Midbrain (tissue), 1 donor: Measurements from ENCODE around the gene LIN37.
"Not testable (repeated sequence)": the region's sequence is repeated elsewhere in the genome, so short reads cannot be mapped to it uniquely, and the experiment has no call there.

Experiments
- DNase-seq: peaks from one replicate; lab custom pipeline; 2025; lab: John Stamatoyannopoulos, UW

LIN37 gene

DNA sequence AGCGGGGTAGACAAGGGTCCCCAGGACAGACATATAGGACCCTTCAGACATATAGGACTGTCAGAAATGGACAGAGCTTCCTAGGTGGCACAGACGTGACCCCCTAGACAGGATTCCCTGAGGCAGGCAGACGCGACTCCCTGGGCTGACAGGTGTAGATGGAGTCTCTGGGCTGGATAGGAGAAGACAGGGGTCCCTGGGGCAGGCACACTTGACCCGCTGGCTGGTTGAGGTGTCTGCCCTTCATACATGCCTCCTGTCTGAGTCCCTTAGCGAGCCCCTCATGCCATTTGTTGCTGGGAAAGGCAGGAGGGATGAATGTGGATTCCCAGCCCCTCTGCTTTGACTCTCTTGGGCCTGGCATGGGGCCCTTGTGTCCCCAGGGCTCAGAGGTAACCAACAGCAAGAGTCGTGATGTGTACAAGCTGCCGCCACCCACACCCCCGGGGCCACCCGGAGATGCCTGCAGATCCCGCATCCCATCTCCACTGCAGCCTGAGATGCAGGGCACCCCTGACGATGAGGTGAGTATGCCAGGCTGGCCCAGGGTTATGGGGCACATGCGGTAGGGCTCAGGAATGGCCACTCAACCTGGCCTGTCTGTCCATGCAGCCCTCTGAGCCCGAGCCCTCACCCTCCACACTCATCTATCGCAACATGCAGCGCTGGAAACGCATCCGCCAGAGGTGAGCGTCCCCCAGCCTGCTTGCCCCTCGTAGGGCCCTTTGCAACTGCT lies 5.4 kb downstream of the LIN37 start:
- DNase-seq, result no peak

DNA sequence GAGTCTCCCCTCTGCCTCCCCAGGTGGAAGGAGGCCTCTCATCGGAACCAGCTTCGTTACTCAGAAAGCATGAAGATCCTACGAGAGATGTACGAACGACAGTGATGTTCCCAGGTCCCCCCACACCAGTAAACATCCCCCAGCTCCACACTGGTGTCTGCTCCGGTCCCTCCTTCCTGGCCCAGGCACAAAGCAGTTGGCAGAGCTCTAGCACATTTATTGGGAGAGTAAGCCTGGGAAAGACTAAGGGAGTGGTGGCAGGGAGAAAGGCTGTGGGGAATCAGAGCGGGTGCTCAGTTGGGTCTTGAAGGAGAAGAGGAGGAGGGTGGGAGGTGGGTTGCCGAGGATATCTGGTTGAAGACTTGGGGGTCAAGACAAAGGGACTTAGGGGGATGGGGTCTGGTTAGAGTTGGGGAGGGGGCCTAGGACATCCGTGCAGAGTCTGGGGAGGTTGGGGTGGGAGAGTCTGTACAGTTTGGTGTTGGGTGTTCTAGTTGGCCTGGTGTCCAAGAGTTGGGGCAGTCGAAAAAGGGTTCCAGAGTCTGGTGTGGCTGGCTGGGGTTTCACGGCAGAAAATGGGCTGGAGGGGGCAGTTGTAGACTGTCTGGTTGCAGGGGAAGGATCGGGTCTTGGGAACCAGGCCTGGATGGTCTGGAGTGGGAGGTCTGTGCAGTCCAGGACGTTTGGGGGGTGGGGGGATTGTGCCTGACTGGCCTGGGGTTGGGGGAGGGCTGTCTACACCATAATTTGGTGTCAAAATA lies 6.2 kb downstream of the LIN37 start:
- DNase-seq, result no peak

DNA sequence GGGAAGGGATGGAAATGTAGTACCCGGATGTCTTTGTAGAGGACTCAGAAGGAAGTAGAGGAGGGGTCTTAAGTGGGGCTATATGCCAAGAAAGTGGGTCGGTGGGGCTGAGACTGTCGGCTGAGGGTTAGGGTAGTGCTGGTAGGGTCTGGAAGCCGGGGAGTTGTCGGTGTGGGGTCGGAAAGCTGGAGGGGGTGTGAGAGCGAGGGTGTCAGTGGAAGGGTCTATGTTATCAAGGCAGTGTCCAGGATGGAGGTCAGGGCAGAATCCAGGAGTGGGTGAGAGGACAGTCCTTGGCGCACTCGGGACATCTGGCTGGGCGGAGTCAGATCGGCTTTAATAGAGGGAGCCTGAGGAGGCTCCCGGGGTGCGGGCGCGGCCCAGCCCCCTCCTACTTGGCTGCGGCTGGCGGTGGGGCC lies 6.8 kb downstream of the LIN37 start:
- DNase-seq, result no peak

DNA sequence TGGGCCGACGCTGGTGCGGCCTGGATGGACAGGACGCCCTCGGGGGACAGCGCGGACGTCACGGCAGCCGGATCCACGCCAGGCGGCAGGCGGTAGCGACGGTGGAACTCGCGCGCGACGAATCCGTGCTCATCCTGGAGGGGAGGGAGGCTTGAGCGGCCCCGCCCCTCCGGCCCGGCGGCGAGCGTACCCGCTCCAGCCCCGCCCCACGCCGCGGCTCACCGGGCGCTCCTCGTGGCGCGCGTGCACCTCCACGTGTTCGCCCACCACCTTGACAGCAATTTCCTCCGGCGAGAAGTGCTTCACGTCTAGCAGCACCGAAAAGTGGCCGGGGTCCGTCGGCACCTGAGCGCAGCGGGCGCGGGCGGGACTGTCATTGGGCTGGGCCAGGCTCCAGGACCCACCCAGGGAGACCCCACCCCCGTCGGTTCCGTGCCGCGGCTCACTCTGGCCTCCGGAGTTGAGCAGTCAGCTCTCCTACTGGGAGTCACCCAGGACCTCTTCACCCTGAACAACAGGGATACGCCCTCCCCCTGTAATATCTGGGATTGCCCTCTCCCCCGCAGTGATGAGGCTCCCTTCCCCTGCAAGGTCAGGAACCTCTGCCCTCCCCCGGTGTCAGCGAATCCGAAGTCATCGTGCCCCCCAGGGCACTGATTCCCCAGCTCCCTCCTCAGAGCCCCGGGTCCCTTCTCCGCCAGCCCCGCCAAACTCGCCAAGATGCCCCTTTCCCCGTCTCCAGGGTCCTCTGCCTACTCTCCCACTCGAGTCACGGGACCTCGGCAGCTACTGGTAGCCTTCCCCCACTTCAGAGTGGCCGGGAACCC lies 7.4 kb downstream of the LIN37 start:
- DNase-seq, result no peak

DNA sequence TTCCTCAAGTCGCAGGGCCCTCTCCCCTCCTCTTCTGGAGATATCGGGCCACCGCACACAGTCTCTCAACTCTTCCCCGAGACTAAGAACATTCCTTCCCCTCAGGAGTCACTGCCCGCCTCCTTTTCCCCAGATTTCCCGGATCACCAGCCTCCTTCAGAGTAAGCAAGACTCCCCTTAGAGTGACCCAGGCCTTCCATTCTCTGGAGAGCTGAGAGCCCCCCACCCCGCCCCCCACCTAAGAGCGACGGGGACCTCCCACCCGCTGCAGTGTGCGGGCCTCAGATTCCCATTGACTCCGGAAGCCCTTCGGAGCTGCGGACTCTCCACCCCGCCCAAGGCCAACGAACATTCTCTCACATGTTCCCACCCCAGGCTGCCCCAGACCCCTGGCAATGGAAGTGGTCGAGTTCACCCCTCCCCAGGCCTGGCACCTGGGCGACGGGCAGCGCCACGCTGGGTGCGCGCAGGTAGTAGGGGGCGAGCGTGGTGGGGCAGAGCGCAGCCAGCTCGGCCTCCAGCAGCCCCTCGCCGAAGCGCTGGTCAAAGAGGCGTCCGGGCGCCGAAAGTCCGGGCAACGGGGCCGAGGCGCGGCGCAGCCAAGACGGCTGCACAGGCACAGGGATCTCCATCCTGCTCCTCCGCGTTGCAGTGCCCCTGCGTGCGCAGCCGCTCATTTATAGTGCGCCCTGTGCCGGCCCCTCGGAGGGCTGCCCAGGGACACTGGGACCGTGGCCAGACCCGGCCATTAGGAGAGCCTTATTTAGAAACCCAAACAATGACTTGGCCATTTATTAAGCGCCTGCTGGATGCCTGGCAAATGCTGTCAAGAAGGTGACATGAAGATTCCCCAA lies 8.2 kb downstream of the LIN37 start, which contains the start of gene HSPB6:
TSS of gene HSPB6 (minus strand) at position 653 of the 854 bp plus-strand sequence. CDS start at position 632, 21 bp downstream.
- peak; percentile 42 for DNase-seq

DNA sequence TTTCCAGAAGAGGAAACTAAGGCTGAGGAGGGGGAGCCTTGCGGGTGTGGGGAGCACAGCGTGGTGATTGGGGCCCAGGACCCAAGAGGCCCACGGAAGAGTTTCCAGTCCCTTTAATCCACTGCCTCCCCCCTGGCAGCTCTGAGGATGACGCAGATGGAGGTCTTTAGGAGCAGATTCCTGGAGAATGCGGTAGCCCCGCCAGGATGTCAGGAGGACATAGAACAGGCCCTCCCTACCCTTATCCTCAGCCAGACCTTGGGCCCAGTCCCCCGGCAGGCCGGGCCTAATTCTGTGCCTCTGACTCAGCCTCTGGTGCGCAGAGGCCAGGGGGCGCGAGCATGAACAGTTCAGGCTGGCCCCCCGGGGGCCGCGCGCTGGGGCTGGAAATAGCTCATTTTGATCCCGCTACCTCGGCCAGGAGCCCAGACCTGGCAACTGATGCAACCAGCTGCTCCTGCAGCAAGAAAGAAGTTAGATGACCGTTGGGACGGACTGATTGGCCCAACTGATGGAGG lies 8.9 kb downstream of the LIN37 start:
- DNase-seq, result peak; percentile 42

DNA sequence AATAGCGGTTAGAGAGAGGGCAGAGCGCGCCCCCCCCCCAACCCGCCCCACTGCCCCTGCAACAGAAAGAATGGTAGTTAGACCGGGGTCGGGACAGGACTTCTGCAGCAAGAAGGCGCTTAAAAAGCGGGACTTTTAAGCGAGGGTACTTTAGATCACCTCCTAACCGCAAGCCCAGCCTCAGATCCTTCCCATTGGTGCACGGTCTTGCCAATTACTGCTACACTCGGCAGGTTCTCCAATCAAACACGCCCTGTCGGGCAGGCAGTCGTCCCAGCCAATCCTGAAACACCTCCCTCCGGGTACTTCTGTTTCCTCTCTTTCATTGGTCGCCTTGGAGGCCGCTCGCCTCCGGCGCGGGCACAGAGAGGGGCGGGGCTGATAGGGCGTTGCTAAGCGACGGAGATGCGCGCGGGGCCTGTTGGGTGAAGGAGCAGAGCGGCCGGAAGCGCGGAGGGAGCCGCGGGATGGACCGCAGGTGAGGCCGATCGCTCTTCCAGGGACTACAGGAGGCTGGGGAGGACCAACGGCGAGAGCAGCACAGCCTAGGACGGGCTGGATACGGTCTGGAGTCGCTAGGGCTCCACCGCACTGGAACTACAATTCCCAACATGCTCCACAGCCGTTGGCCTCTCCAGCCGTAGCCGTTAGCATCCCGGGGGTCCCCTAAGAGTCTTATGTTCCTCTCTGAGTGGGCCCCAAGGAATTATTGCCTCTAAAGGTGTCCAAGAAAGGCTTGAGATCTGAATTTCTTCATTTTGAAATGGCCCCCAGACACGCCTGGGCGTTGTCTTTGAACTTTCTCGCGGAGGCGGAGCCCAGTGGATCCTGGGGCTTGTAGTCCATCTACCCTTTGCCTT lies 9.6 kb downstream of the LIN37 start, which contains the start of gene PROSER3:
TSS of gene PROSER3 (plus strand) at position 428 of the 860 bp plus-strand sequence. CDS start at position 468, 40 bp downstream.
- peak; percentile 99 for DNase-seq

DNA sequence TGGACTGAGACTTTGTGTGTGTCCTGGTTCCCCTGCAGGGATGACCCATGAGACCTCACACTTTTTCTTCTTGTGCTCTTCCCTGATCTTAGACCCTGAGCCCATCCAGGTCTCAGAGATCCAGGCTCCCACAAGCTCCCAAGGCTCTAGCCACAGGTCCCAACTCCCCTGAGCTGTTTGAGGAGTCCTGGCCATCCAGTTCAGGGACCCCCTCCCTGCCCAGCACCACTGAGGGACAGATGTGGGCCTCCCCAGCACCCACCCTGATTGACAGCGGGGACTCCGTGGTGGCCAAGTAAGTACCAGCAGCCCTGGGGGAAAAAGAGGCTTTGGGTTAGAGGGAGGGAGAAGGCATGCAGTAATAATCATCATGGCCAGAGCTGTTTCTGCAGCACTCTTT lies 11.3 kb downstream of the LIN37 start:
- DNase-seq, result no peak

DNA sequence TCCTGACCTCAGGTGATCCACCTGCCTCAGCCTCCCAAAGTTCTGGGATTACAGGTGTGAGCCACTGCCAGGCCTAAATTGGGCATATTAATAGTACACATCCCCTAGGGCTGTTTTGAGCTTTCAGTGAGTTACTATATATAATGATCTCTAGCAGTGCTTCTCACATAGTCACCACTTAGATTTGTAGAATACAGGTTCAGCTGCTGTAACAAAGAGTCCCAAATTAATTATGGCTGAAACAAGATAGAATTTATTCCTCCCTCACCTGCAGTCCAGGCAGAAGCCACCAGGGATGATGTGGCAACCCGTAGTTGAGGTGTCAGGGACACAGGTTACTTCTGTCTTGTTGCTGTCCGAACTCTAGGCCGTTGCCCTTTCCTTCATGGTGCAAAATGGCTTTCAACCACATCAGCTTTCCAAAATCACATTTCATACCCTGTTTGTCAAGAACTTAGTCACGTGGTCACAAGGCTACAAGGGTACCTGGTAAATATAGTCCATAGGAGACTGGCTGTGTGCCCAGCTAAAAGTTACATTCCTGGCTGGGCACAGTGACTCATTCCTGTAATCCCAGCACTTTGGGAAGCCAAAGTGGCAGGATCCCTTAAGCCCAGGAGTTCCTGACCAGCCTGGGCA lies 12.5 kb downstream of the LIN37 start:
- DNase-seq, result no peak

DNA sequence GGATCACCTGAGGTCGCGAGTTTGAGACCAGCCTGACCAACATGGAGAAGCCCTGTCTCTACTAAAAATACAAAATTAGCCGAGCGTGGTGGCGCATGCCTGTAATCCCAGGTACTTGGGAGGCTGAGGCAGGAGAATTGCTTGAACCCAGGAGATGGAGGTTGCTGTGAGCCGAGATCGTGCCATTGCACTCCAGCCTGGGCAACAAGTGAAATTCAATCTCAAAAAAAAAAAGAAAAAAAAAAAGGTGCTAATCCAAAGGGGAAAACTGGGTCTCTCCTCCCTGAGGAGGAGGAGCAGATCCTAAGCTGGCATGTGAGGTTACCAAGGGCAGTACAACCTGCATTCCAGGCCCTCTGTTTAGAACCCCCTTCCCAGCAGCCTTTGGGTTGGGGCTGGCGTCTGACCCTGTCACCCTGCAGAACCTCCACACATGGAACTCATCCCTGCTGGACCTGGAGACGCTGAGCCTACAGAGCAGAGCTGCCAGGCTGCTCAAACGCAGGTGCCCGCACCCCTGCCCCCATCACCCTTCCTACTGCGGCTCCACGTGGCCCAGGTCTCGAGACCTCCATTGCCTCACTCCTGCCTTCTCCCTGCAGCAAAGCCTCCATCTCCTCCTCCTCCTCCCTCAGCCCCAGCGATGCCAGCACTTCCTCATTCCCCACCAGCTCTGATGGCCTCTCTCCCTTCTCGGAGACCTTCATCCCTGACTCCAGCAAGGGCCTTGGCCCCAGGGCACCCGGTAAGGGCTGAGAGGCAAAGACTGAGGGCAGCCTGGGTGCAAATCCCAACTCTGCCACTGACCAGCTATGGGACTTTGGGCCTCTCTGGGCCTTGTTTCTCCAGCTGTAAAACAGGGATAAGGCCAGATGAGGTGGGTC lies 16.3 kb downstream of the LIN37 start:
- DNase-seq, result no peak

DNA sequence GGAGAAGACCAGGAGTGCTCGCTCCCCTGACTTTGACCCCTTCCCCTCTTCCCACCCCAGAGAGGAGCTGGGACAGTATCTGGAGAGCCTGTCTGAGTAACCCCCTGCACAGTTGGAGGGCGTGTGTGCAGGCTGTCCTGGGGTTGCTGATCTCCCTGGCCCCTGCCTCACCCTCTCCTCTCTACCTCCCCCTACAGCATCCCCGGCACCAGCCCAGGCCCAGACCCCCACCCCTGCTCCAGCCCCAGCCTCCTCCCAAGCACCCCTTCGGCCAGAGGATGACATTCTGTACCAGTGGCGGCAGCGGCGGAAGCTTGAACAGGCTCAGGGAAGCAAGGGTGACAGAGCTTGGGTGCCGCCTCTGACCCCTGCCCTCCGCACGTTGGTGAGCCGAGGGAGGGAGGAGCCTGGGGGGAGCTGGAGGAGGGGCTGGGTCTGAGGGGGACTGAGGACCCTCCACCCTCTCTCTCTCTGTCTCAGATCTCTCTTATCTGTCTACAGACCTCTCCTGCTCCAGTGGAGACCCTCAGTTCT lies 18.3 kb downstream of the LIN37 start:
- DNase-seq, result no peak

DNA sequence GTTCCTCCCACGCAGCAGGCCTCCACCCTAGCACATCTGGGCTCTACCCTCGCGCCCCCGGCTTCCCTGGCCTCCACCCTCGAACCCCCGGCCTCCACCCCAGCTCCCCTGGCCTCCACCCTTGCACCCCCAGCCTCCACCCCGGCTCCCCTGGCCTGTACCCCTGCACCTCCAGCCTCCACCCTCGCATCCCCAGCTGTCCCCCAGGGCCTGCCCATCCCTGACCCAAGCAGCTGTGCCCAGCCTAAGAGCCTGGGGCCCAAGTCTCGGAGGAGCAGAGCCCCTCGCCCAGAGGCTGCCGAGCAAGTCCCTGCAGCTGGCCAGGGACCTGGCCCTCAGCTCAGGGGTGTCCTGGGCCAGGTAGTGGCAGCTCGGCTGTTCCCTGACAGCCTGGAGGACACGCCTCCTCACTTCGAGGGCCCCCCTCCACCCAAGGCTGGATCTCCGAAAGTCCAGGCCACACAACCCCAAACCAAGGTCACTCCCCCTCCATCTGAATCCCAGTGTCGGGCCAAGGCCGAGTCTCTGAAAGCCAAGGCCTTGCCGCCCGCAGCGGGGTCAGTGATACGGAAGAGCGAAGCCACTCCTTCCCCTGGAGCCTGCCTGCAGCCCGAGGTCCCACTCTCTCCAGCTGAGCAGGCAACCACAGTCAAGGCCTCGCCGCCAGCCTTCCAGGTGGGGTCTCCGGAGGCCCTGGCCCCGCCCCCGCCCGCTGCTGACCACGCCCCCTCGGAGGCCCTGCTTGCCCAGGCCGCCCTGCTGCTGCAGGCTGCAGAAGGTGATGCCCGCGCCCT lies 19.1 kb downstream of the LIN37 start:
- no peak for DNase-seq

DNA sequence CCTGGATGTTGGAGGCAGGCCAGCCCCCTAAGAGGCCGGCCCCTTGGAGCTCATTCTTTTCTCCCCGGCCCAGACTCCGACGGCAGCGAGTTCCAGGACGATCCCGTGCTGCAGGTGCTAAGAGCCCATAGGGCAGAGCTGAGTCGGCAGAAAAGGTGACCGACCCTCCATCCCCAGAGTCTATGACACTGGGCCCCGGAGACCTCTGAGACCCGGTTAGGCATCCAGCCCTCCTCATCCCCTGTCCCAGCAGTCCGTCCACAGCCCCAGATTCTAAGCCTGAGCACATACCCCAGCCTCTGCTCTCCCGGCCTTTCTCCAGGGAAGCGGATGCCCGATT lies 19.7 kb downstream of the LIN37 start:
- no peak for DNase-seq

DNA sequence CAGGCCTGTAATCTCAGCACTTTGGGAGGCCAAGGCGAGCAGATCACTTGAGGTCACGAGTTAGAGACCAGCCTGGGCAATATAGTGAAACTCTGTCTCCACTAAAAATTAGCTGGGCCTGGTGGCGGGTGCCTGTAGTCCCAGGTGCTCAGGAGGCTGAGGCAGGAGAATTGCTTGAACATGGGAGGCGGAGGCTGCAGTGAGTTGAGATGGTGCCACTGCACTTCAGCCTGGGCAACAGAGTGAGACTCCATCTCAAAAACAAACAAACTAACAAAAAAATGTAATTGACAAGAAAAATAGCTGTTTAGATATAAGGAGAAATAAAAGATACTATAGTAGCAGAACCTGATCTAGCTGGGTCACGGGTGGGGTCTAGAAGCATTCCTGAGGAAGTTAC lies 24.0 kb downstream of the LIN37 start:
- DNase-seq, result not testable (repeated sequence)

DNA sequence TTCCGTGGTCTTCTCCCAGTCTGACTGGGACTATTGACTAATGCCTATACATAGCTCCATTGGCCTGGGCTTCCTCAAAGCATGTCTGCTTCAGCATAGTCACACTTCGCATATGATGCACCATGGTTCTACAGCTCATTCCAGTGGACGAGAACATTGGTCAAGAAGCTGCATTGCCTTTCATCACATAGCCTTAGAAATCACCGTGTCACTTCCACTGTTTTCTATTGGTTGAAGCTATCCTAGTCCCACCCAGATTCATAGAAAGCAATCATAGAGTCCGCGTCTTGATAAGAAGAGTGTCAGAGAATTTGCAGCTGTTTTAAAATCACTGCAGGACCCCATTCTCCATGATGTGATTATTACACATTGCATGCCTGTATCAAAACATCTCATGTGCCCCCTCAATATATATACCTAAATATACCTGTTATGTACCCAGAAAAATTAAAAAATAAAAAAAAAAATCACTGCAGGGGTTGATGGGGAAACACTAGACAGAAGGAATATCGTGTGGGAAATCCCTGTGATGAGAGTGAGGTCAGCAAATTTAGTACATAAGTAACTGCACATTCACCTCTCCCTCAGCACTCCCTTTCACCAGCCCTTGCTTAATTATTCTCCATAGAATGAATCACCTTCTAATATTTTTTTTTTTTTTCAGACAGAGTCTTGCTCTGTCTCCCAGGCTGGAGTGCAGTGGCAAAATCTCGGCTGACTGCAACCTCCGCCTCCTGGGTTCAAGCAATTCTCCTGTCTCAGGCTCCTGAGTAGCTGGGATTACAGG lies 24.8 kb downstream of the LIN37 start:
- no peak for DNase-seq

DNA sequence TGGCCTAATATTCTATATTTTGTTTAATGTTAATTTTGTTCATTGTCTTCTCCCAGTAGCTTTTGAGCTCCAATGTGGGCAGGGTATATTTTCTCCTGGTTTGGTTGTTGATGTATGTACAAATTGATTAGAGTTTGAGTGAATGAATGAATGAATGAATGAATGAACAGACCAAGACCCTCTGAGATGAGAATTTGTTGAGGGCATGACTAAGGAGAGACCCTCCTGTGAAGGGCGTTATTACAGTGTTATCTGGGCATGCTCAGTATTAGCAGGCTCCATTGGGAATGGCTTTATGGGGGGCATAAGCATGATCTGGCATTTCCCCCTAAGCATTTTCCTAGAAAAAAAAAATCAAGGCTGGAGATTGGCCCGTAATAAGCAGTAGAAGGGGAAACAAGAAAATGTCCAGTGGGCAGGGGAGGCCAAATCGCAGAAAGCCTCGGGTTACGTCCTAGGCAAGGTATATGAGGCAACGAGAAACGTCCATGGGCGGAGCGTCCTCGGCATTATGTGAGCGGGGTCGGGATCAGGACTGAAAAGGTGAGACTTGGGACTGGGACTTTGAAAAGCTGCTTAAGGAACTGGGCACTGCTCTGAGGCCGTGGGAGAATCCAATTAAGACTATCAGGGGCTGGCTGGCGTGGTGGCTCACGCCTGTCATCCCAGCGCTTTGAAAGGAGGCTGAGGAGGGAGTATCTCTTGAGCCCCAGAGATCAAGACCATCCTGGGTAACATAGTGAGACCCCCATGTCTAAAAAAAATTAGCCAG lies 26.1 kb downstream of the LIN37 start:
- DNase-seq, result no peak
